ENCODE data around the gene HIVEP3. TPM values are rescaled to one million over a fixed set of nuclear protein-coding genes. Genes with fewer than 3 reads are reported as not detected.

The HIVEP3 gene
- total and polyA plus RNA-seq, 2 of the 13 experiments (the other 11 are each of a cell fraction or from before 2014, with no cell fraction given), result 0.05 TPM; not detected in 1

DNA sequence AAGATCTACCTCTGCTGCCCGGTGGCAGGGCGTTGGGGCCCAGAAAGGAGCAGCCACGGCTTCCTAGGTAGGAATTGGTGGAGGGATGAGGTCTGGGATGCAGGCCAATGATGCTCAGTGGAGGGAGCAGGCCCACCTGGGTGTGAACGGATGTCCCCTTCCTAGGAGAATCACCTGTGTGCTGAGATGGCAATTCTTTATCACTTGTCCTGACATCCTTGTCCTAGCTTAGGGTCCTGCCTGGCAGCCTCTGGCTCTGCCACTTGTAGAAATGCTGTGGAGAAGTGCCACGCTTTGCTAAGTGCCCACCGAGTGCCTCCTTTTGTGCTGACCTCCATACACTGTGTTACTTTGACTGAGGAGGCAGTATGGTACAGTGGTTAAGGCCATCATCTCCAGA, 447.1 kb downstream of the HIVEP3 start:
- Histone ChIP-seq H2AFZ (ENCODE audit: low read length) (no peak overlapping the region), H3K27me3 (ENCODE audit: control insufficient read depth in 1 of 2, insufficient read depth in 2 of 2, low read length in 2 of 2) (0 out of 5 replicates have a peak, but pooled peaks cover 2 to 6% of the 10 kb centered on the region in 2 experiments), H3K4me3 (replicated peaks in 1 of 3; ENCODE audit: insufficient read depth in 1 of 3, low read depth in 2 of 3, low read length in 3 of 3) (no peak overlapping the region), H3K79me2 (ENCODE audit: insufficient read depth, low read length) (no peaks in the 10 kb centered on the region), H4K20me1 (ENCODE audit: insufficient read depth, low read length) (no peaks in the 10 kb centered on the region), H3K36me3 (replicated peaks in 1 of 2; ENCODE audit: control insufficient read depth in 1 of 2, insufficient read depth in 2 of 2, low read length in 2 of 2) (no peaks in the 10 kb centered on the region), H3K27ac (ENCODE audit: extremely low read length, insufficient read depth, low read length) (no peak overlapping the region), H3K9me3 (ENCODE audit: low read length) (no peaks in the 10 kb centered on the region), H3K9ac (ENCODE audit: insufficient read depth, low read depth, low read length) (no peak overlapping the region), H3K4me2 (ENCODE audit: low read depth, low read length) (no peak overlapping the region), H3K4me1 (ENCODE audit: insufficient read depth, low read length) (peaks cover 9% of the 10 kb centered on the region)
- no TSS peak for BruUV-seq (replicated peaks)
- WGBS (ENCODE audit: low lambda C conversion rate), result 11% methylated on average over 3 of the region's 6 CpGs
- in situ Hi-C loops (cut with HindIII; ENCODE audit: extremely low pct_ligation_motif_present, low pct_unique_long_range_greater_than_20kb), result no loop called here
- CTCF ChIA-PET (ENCODE audit: low intra/inter-chr PET ratio, low total read pairs), result no interaction called here
- POLR2A ChIA-PET, result no interaction called here
- DNase-seq (ENCODE audit: low spot score), result no peak
- intact Hi-C loops (cut with micrococcal nuclease; ENCODE audit: unreplicated experiment), result no loop called here
- TF ChIP-seq ZBTB38 (CRISPR knock-in tag; IDR thresholded peaks at IDR 0.05), result no peak
- no peak for TF ChIP-seq CBFB (CRISPR knock-in tag; IDR thresholded peaks at IDR 0.05)
- TF ChIP-seq, protein P1, sequence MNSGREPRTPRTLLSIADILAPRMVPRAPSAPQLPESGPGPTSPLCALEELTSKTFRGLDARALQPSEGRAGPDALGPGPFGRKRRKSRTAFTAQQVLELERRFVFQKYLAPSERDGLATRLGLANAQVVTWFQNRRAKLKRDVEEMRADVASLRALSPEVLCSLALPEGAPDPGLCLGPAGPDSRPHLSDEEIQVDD (CRISPR knock-in tag; IDR thresholded peaks at IDR 0.05; ENCODE audit: borderline replicate concordance), result no peak
- FAIRE-seq, result no peak
- ATAC-seq, result no peak

DNA sequence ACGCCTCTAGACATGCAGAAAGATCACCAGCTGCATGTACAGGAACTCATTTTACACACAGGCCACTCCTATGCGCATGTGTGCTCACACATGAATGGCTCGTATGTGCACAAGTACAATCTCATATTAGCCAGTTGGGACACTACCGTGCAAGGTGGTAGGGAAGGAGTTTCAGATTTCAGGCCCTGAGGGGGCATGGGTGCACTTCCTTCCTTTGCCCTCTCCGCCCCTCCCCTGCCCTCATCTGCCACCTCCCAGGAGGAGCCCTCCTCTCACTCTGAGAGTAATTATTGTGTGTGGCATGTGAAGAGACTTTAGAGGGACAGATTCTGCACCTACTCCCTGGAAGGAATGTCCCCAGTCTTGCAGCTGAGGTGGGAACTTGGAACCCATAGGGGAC, 449.0 kb downstream of the HIVEP3 start:
- in situ Hi-C loops (cut with HindIII; ENCODE audit: extremely low pct_ligation_motif_present, low pct_unique_long_range_greater_than_20kb), result no loop called here
- no peak overlapping the region for H3K4me3 ChIP-seq (replicated peaks in 1 of 3; ENCODE audit: insufficient read depth in 1 of 3, low read depth in 2 of 3, low read length in 3 of 3)
- no peaks in the 10 kb centered on the region for H3K36me3 ChIP-seq (replicated peaks in 1 of 2; ENCODE audit: control insufficient read depth in 1 of 2, insufficient read depth in 2 of 2, low read length in 2 of 2)
- intact Hi-C loops (cut with micrococcal nuclease; ENCODE audit: unreplicated experiment), result no loop called here
- no peak for TF ChIP-seq ZNF607 (CRISPR knock-in tag; IDR thresholded peaks at IDR 0.05; ENCODE audit: borderline replicate concordance)
- TF ChIP-seq, protein P2, sequence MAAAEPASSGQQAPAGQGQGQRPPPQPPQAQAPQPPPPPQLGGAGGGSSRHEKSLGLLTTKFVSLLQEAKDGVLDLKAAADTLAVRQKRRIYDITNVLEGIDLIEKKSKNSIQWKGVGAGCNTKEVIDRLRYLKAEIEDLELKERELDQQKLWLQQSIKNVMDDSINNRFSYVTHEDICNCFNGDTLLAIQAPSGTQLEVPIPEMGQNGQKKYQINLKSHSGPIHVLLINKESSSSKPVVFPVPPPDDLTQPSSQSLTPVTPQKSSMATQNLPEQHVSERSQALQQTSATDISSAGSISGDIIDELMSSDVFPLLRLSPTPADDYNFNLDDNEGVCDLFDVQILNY (CRISPR knock-in tag; conservative IDR thresholded peaks at IDR 0.05), result no peak
- H3K9ac ChIP-seq (ENCODE audit: insufficient read depth, low read depth, low read length), result no peak overlapping the region
- H3K4me2 ChIP-seq (ENCODE audit: low read depth, low read length), result no peak overlapping the region
- 0 out of 5 replicates have a peak, but pooled peaks cover 2 to 6% of the 10 kb centered on the region in 2 experiments for H3K27me3 ChIP-seq (ENCODE audit: control insufficient read depth in 1 of 2, insufficient read depth in 2 of 2, low read length in 2 of 2)
- no peak for FAIRE-seq
- H3K27ac ChIP-seq (ENCODE audit: extremely low read length, insufficient read depth, low read length), result no peak overlapping the region
- POLR2A ChIA-PET, result no interaction called here
- H3K9me3 ChIP-seq (ENCODE audit: low read length), result no peaks in the 10 kb centered on the region
- H3K4me1 ChIP-seq (ENCODE audit: insufficient read depth, low read length), result no peaks in the 10 kb centered on the region
- no peaks in the 10 kb centered on the region for H3K79me2 ChIP-seq (ENCODE audit: insufficient read depth, low read length)
- H4K20me1 ChIP-seq (ENCODE audit: insufficient read depth, low read length), result no peaks in the 10 kb centered on the region
- ATAC-seq, result no peak
- DNase-seq (ENCODE audit: low spot score), result no peak
- CTCF ChIA-PET (ENCODE audit: low intra/inter-chr PET ratio, low total read pairs), result no interaction called here
- H2AFZ ChIP-seq (ENCODE audit: low read length), result no peak overlapping the region
- BruUV-seq (replicated peaks), result no TSS peak
- WGBS (ENCODE audit: low lambda C conversion rate), result 17% methylated on average over 5 of the region's 5 CpGs

Measured in HepG2 (cell line).